Stimulated activated naive B cell treated with anti-CD40 and anti-IgM and Interleukin-4, amounts not matched to agents 10 μg/mL and 1 μg/mL and 100 μg/mL, for 72 hours (primary cell): ENCODE measurements around the gene PLCL1.

Source experiments
- ATAC-seq, 2 donors: fragments of 150-1000 bp; cut with Tn5 transposase; replicated peaks; 2 replicates each; pipeline ENCODE4 v1.10.0; 2021; ENCODE audit warnings: moderate library complexity in 1 of 2
- DNase-seq: peaks from one replicate; pipeline ENCODE4 v3.0.0; 2021
- H3K27ac Mint-ChIP-seq: one replicate; pipeline ENCODE4 v1.8.0; 2022; ENCODE audit warnings: mild to moderate bottlenecking, mixed read lengths
- H3K27me3 Mint-ChIP-seq, 2 donors: one replicate each; pipeline ENCODE4 v1.8.0; 2022; ENCODE audit warnings: mixed read lengths in 2 of 2
- H3K36me3 Mint-ChIP-seq, 2 donors: one replicate each; pipeline ENCODE4 v1.8.0; 2022; ENCODE audit warnings: mixed read lengths in 2 of 2, mild to moderate bottlenecking in 1 of 2
- H3K4me1 Mint-ChIP-seq, 2 donors: one replicate each; pipeline ENCODE4 v1.8.0; 2022; ENCODE audit warnings: mixed read lengths in 2 of 2, mild to moderate bottlenecking in 1 of 2
- H3K4me3 Mint-ChIP-seq, 2 donors: one replicate each; pipeline ENCODE4 v1.8.0; 2022; ENCODE audit warnings: mild to moderate bottlenecking in 2 of 2, mixed read lengths in 2 of 2, moderate library complexity in 1 of 2
- H3K9me3 Mint-ChIP-seq, 2 donors: one replicate each; pipeline ENCODE4 v1.8.0; 2022; ENCODE audit warnings: mixed read lengths in 2 of 2, mild to moderate bottlenecking in 1 of 2

The PLCL1 gene

GRCh38 chr2:197875763-197876162 lies 71.4 kb downstream of the PLCL1 start:
- ATAC-seq, result no peak
- no peaks in the 10 kb centered on the region for H3K4me1 Mint-ChIP-seq
- no peak overlapping the region for H3K4me3 Mint-ChIP-seq
- no peaks in the 10 kb centered on the region for H3K36me3 Mint-ChIP-seq
- no peaks in the 10 kb centered on the region for H3K9me3 Mint-ChIP-seq
- DNase-seq, result no peak
- H3K27ac Mint-ChIP-seq, result no peak overlapping the region
- no peaks in the 10 kb centered on the region for H3K27me3 Mint-ChIP-seq

- no peaks in the 10 kb centered on the region for H3K4me1 Mint-ChIP-seq
- no peaks in the 10 kb centered on the region for H3K36me3 Mint-ChIP-seq
- no peak overlapping the region for H3K27ac Mint-ChIP-seq
- H3K27me3 Mint-ChIP-seq, result no peaks in the 10 kb centered on the region
- no peak for DNase-seq
- no peaks in the 10 kb centered on the region for H3K9me3 Mint-ChIP-seq
- H3K4me3 Mint-ChIP-seq, result no peak overlapping the region
- ATAC-seq, result no peak
Observed at GRCh38 chr2:197876524-197876923, 72.1 kb downstream of the PLCL1 start.

GRCh38 chr2:197877038-197877437 lies 72.6 kb downstream of the PLCL1 start:
- no peak overlapping the region for H3K27ac Mint-ChIP-seq
- H3K36me3 Mint-ChIP-seq, result no peaks in the 10 kb centered on the region

GRCh38 chr2:197878792-197879191 lies 74.4 kb downstream of the PLCL1 start:
- no peak for ATAC-seq
- no peak for DNase-seq
- H3K4me3 Mint-ChIP-seq, result no peak overlapping the region
- no peaks in the 10 kb centered on the region for H3K36me3 Mint-ChIP-seq
- no peaks in the 10 kb centered on the region for H3K9me3 Mint-ChIP-seq
- no peak overlapping the region for H3K27ac Mint-ChIP-seq
- H3K4me1 Mint-ChIP-seq, result no peaks in the 10 kb centered on the region
- H3K27me3 Mint-ChIP-seq, result no peaks in the 10 kb centered on the region

More at GRCh38 chr2:197877038-197877437, 72.6 kb downstream of the PLCL1 start:
- H3K27me3 Mint-ChIP-seq, result no peaks in the 10 kb centered on the region
- H3K4me3 Mint-ChIP-seq, result no peak overlapping the region
- H3K9me3 Mint-ChIP-seq, result no peaks in the 10 kb centered on the region
- H3K4me1 Mint-ChIP-seq, result no peaks in the 10 kb centered on the region
- ATAC-seq (no peak), DNase-seq (no peak)

- Mint-ChIP-seq H3K27me3 (no peaks in the 10 kb centered on the region), H3K36me3 (no peaks in the 10 kb centered on the region), H3K9me3 (no peaks in the 10 kb centered on the region), H3K4me3 (no peak overlapping the region), H3K4me1 (no peaks in the 10 kb centered on the region), H3K27ac (no peak overlapping the region)
- DNase-seq, result no peak
- no peak for ATAC-seq
Observed at GRCh38 chr2:197879812-197880408, 75.5 kb downstream of the PLCL1 start.

- Mint-ChIP-seq H3K27ac (no peak overlapping the region), H3K27me3 (no peaks in the 10 kb centered on the region), H3K4me3 (no peak overlapping the region), H3K9me3 (peaks cover 0 to 2% of the 10 kb centered on the region in 2 donors), H3K36me3 (no peaks in the 10 kb centered on the region), H3K4me1 (peaks cover 0 to 10% of the 10 kb centered on the region in 2 donors)
- no peak for ATAC-seq
- no peak for DNase-seq
Observed at GRCh38 chr2:197883354-197884032, 79.1 kb downstream of the PLCL1 start.

- no peak for DNase-seq
- peaks cover 0 to 12% of the 10 kb centered on the region in 2 donors for H3K4me1 Mint-ChIP-seq
Observed at GRCh38 chr2:197884252-197884651, 79.9 kb downstream of the PLCL1 start.

GRCh38 chr2:197885126-197885525 lies 80.7 kb downstream of the PLCL1 start:
- no peaks in the 10 kb centered on the region for H3K36me3 Mint-ChIP-seq
- no peak for ATAC-seq
- no peaks in the 10 kb centered on the region for H3K27me3 Mint-ChIP-seq
- no peak overlapping the region for H3K4me3 Mint-ChIP-seq
- DNase-seq, result no peak
- peaks cover 0 to 16% of the 10 kb centered on the region in 2 donors for H3K4me1 Mint-ChIP-seq
- H3K9me3 Mint-ChIP-seq, result peaks cover 0 to 2% of the 10 kb centered on the region in 2 donors
- H3K27ac Mint-ChIP-seq, result no peak overlapping the region

More at GRCh38 chr2:197884252-197884651, 79.9 kb downstream of the PLCL1 start:
- Mint-ChIP-seq H3K4me3 (no peak overlapping the region), H3K36me3 (no peaks in the 10 kb centered on the region), H3K27me3 (no peaks in the 10 kb centered on the region), H3K27ac (no peak overlapping the region), H3K9me3 (peaks cover 0 to 2% of the 10 kb centered on the region in 2 donors)
- no peak for ATAC-seq

GRCh38 chr2:197885587-197885986 lies 81.2 kb downstream of the PLCL1 start:
- DNase-seq, result no peak
- Mint-ChIP-seq H3K9me3 (peaks cover 0 to 2% of the 10 kb centered on the region in 2 donors), H3K27ac (no peak overlapping the region), H3K4me3 (no peak overlapping the region), H3K36me3 (no peaks in the 10 kb centered on the region), H3K4me1 (peaks cover 0 to 16% of the 10 kb centered on the region in 2 donors), H3K27me3 (no peaks in the 10 kb centered on the region)
- ATAC-seq, result no peak

- no peak for DNase-seq
- no peak overlapping the region for H3K27ac Mint-ChIP-seq
Observed at GRCh38 chr2:197888321-197888720, 83.9 kb downstream of the PLCL1 start.

GRCh38 chr2:197889041-197889440 lies 84.6 kb downstream of the PLCL1 start:
- no peaks in the 10 kb centered on the region for H3K36me3 Mint-ChIP-seq
- H3K27ac Mint-ChIP-seq, result no peak overlapping the region
- H3K4me1 Mint-ChIP-seq, result peaks cover 4 to 21% of the 10 kb centered on the region in 2 donors
- peaks cover 0 to 2% of the 10 kb centered on the region in 2 donors for H3K9me3 Mint-ChIP-seq
- H3K4me3 Mint-ChIP-seq, result no peak overlapping the region
- ATAC-seq (peak; percentile 95 to 96), DNase-seq (peak; percentile 31)
- peaks cover 5 to 14% of the 10 kb centered on the region in 2 donors for H3K27me3 Mint-ChIP-seq

More at GRCh38 chr2:197888321-197888720, 83.9 kb downstream of the PLCL1 start:
- Mint-ChIP-seq H3K4me3 (no peak overlapping the region), H3K36me3 (no peaks in the 10 kb centered on the region), H3K27me3 (peaks cover 5 to 10% of the 10 kb centered on the region in 2 donors), H3K4me1 (peaks cover 4 to 21% of the 10 kb centered on the region in 2 donors), H3K9me3 (peaks cover 0 to 2% of the 10 kb centered on the region in 2 donors)
- ATAC-seq, result peak; percentile 68 to 71

- DNase-seq (no peak), ATAC-seq (no peak)
- H3K4me1 Mint-ChIP-seq, result peaks cover 4 to 21% of the 10 kb centered on the region in 2 donors
- no peak overlapping the region for H3K4me3 Mint-ChIP-seq
- peaks cover 0 to 2% of the 10 kb centered on the region in 2 donors for H3K9me3 Mint-ChIP-seq
- peaks cover 5 to 14% of the 10 kb centered on the region in 2 donors for H3K27me3 Mint-ChIP-seq
- no peak overlapping the region for H3K27ac Mint-ChIP-seq
- no peaks in the 10 kb centered on the region for H3K36me3 Mint-ChIP-seq
Observed at GRCh38 chr2:197890168-197890567, 85.8 kb downstream of the PLCL1 start.

- no peak for ATAC-seq
- Mint-ChIP-seq H3K27me3 (peaks cover 5 to 14% of the 10 kb centered on the region in 2 donors), H3K27ac (no peak overlapping the region), H3K4me1 (peaks cover 4 to 21% of the 10 kb centered on the region in 2 donors), H3K4me3 (no peak overlapping the region), H3K36me3 (no peaks in the 10 kb centered on the region), H3K9me3 (no peaks in the 10 kb centered on the region)
- DNase-seq, result no peak
Observed at GRCh38 chr2:197891897-197892442, 87.6 kb downstream of the PLCL1 start.

- Mint-ChIP-seq H3K4me3 (no peak overlapping the region), H3K36me3 (no peaks in the 10 kb centered on the region), H3K4me1 (peaks cover 4 to 11% of the 10 kb centered on the region in 2 donors), H3K27me3 (peaks cover 5 to 14% of the 10 kb centered on the region in 2 donors), H3K9me3 (no peaks in the 10 kb centered on the region), H3K27ac (peak overlapping the region; percentile 1)
- no peak for DNase-seq
- ATAC-seq, result no peak
Observed at GRCh38 chr2:197893403-197894177, 89.2 kb downstream of the PLCL1 start.
